Upper lobe of left lung (tissue), 4 donors: ENCODE results near the gene TMEM117.
"Not testable (repeated sequence)": the region's sequence is repeated elsewhere in the genome, so short reads cannot be mapped to it uniquely, and the experiment has no call there.

Source experiments
- EP300 ChIP-seq, 4 donors: sonication (generic); formaldehyde crosslinking; IDR thresholded peaks; one replicate each; pipeline ENCODE4 v1.5.1; 2017; ENCODE audit warnings: antibody characterized with exemption in 4 of 4, control low read depth in 2 of 4
- POLR2A ChIP-seq, 4 donors: fragments of 450-650 bp; IDR thresholded peaks; one replicate each; pipeline ENCODE4 v1.5.1; 2016 to 2017; ENCODE audit warnings: antibody characterized with exemption in 4 of 4, mild to moderate bottlenecking in 2 of 4
- POLR2AphosphoS5 ChIP-seq, 2 donors: sonication (generic); formaldehyde crosslinking; IDR thresholded peaks; one replicate each; pipeline ENCODE4 v1.5.1; 2017; ENCODE audit warnings: antibody characterized with exemption in 2 of 2
- TF ChIP-seq, protein P1 (sequence below), 6 experiments: fragments of 450-650 bp in 4 of 6; fragments of 200-600 bp in 2 of 6; sonication (generic) in 2 of 6; IDR thresholded peaks; one replicate each; pipeline ENCODE4 v1.5.1; 2016 to 2019; ENCODE audit warnings: antibody characterized with exemption in 6 of 6

DNA sequence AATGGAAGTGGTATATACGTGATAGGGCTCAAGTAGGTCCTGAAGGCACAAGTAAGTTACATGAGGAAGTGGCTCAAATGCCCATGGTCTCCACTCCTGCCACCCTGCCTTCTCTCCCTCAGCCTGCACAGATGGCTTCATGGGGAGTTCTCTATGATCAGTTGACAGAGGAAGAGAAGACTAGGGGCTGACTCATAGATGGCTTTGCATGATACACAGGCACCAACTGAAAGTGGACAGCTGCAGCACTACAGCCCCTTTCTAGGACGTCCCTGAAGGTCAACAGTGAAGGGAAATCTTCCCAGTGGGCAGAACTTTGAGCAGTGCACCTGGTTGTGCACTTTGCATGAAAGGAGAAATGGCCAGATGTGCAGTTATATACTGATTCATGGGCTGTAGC is 208.6 kb downstream of the TMEM117 start:
- TF ChIP-seq, protein P1, sequence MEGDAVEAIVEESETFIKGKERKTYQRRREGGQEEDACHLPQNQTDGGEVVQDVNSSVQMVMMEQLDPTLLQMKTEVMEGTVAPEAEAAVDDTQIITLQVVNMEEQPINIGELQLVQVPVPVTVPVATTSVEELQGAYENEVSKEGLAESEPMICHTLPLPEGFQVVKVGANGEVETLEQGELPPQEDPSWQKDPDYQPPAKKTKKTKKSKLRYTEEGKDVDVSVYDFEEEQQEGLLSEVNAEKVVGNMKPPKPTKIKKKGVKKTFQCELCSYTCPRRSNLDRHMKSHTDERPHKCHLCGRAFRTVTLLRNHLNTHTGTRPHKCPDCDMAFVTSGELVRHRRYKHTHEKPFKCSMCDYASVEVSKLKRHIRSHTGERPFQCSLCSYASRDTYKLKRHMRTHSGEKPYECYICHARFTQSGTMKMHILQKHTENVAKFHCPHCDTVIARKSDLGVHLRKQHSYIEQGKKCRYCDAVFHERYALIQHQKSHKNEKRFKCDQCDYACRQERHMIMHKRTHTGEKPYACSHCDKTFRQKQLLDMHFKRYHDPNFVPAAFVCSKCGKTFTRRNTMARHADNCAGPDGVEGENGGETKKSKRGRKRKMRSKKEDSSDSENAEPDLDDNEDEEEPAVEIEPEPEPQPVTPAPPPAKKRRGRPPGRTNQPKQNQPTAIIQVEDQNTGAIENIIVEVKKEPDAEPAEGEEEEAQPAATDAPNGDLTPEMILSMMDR (IDR thresholded peaks at IDR 0.05) = not testable (repeated sequence)
- not testable (repeated sequence) for TF ChIP-seq POLR2A, POLR2AphosphoS5, EP300 (IDR thresholded peaks at IDR 0.05)
